BJ (cell line): ENCODE data around the gene SH3RF1. TPM values are rescaled to one million over a fixed set of nuclear protein-coding genes. Genes with fewer than 3 reads are reported as not detected.

Experiments used
- CTCF ChIA-PET: fragments of 350-600 bp; formaldehyde crosslinking; extraction: SDS; loops from one replicate; lab custom pipeline; 2021; ENCODE audit warnings: antibody characterized with exemption, inconsistent platforms; lab: Yijun Ruan, JAX
- POLR2A ChIA-PET: fragments of 300-600 bp; sonication (Branson Sonifier 250); formaldehyde crosslinking; extraction: SDS; loops from one replicate; lab custom pipeline; 2021; ENCODE audit warnings: antibody characterized with exemption; lab: Charles Lee
- DNase-seq: peaks from one replicate; pipeline ENCODE4 v3.0.0-alpha.2; 2011; ENCODE audit warnings: low read depth
- H3K27me3 ChIP-seq: 2 replicates; pipeline ENCODE4 v1.6.0; 2011; ENCODE audit warnings: low read length; ENCODE audit not compliant: control insufficient read depth, insufficient read depth
- H3K36me3 ChIP-seq: 2 replicates; pipeline ENCODE4 v1.5.1; 2011; ENCODE audit warnings: low read length; ENCODE audit not compliant: control insufficient read depth, insufficient read depth
- H3K4me3 ChIP-seq: 2 replicates; pipeline ENCODE4 v1.5.1; 2011; ENCODE audit warnings: low read depth, mild to moderate bottlenecking, control low read depth, low read length
- CTCF ChIP-seq: IDR thresholded peaks from 2 replicates; pipeline ENCODE4 v1.5.1; 2011; ENCODE audit warnings: low read depth, mild to moderate bottlenecking, control low read depth, inconsistent platforms, low read length, moderate library complexity; ENCODE audit not compliant: insufficient read depth
- polyA plus RNA-seq: library from polyadenylated mRNA; depleted of rRNA; stranded (reverse); fragments of >200 nt; gene quantifications from 2 replicates; pipeline ENCODE4 v1.2.3, GENCODE V29; 2011

The SH3RF1 gene
- polyA plus RNA-seq, 1 experiment: 38.8 TPM

GRCh38 chr4:169260217-169260866, 10.4 kb downstream of the SH3RF1 start:
- H3K4me3 ChIP-seq: no peak overlapping the region
- no peak for TF ChIP-seq CTCF

GRCh38 chr4:169259271-169259670, 11.5 kb downstream of the SH3RF1 start:
- ChIA-PET POLR2A (no interaction called here), CTCF (interaction anchor here (0.6 to 1.6 kb wide), 2 partner anchors 10 to 32 kb away, joined by 3 to 4 read pairs; no protein-coding TSS in a partner anchor)
- TF ChIP-seq CTCF: no peak
- no peak overlapping the region for H3K4me3 ChIP-seq
- DNase-seq: no peak
- H3K27me3 ChIP-seq: no peaks in the 10 kb centered on the region
- peaks cover 2% of the 10 kb centered on the region; the same call in 1 of the 2 replicates for H3K36me3 ChIP-seq

More at GRCh38 chr4:169260217-169260866, 10.4 kb downstream of the SH3RF1 start:
- no peak for DNase-seq
- Histone ChIP-seq H3K27me3 (no peaks in the 10 kb centered on the region), H3K36me3 (peaks cover 5% of the 10 kb centered on the region)
- ChIA-PET CTCF (no interaction called here), POLR2A (no interaction called here)

GRCh38 chr4:169258141-169258540, 12.6 kb downstream of the SH3RF1 start:
- H3K4me3 ChIP-seq: no peak overlapping the region
- no peak for DNase-seq
- no peak for TF ChIP-seq CTCF
- POLR2A ChIA-PET: no interaction called here
- H3K27me3 ChIP-seq: no peaks in the 10 kb centered on the region
- H3K36me3 ChIP-seq: no peaks in the 10 kb centered on the region
- CTCF ChIA-PET: interaction anchor here (0.9 to 1.6 kb wide), 2 partner anchors 9 to 126 kb away, joined by 4 read pairs; no protein-coding TSS in a partner anchor

GRCh38 chr4:169256856-169257761, 13.6 kb downstream of the SH3RF1 start:
- H3K27me3 ChIP-seq: no peaks in the 10 kb centered on the region
- H3K4me3 ChIP-seq: no peak overlapping the region
- no peak for DNase-seq
- ChIA-PET POLR2A (interaction anchor here (0.5 kb wide), 1 partner anchor 31 kb away, joined by 3 read pairs; no protein-coding TSS in a partner anchor), CTCF (interaction anchor here (0.6 to 1.4 kb wide), 3 partner anchors 17 to 232 kb away, joined by 3 to 4 read pairs (median 4); no protein-coding TSS in a partner anchor)
- no peak for TF ChIP-seq CTCF
- H3K36me3 ChIP-seq: no peaks in the 10 kb centered on the region
